HG03442 (cell line): ENCODE measurements around the gene SPAG16.
A peak's percentile ranks its signal among the peaks of the same experiment; 100 is the strongest.

ENCODE experiments used
- ATAC-seq: cut with Tn5 transposase; IDR thresholded peaks from one replicate; pipeline ENCODE4 v1.9.1; 2021; ENCODE audit warnings: mild to moderate bottlenecking, moderate library complexity; ENCODE audit not compliant: unreplicated experiment

The SPAG16 gene

GRCh38 chr2:214057986-214058385 lies 773.7 kb downstream of the SPAG16 start:
- no peak for ATAC-seq

DNA sequence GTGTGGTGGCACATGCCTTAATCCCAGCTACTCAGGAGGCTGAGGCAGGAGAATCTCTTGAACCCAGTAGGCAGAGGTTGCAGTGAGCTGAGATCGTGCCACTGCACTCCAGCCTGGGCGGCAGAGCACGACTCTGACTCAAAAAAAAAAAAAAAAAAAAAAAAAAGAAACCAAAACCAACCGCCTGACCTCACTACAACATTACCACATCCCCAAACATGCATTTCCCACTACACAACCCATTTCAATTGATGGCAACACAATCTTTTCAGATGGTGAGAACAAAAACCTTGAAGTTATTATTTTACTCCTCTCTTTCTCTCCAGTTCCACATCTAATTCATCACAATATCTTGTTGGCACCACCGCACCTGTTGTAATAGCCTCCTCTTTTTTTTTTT lies 778.0 kb downstream of the SPAG16 start:
- peak; percentile 49 for ATAC-seq

DNA sequence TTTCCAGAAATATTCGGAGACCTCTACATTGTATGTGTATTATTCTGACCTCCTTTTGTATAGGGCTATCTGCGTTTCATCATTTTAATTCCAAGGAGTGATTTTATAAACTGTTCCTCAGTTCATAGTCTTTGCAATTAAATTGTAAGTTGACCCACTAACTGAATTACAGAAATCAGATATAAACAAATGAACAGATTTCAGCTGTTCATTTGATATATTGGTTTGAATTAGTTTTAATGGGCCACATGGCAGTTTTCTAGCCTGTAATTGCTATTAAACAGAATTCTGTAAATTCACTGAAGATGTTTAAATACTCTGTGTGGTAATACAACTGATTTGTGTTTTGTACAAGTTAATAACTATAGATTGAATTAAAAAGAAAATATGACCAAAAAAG lies 780.2 kb downstream of the SPAG16 start:
- no peak for ATAC-seq

- no peak for ATAC-seq
Observed at GRCh38 chr2:214066862-214067261, 782.6 kb downstream of the SPAG16 start.

DNA sequence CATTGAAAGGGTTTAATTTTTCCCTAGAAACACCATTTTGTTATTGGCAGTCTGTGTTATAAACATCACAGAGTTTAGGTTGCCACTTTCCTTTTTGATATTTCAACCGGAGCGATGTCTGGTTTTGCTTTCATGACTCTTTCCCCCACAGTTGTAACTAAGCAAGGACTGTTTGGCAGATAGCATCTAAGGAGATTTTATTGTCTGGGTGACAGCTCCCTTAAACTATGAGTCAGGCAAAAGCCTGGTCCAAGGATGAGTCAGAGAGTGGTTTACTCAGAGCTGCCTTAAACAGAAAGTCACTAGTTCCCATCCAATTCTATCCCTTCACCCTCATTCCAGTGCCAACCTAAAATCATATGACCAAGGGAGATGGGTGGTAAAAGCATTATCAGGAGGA lies 785.0 kb downstream of the SPAG16 start:
- peak; percentile 86 for ATAC-seq

DNA sequence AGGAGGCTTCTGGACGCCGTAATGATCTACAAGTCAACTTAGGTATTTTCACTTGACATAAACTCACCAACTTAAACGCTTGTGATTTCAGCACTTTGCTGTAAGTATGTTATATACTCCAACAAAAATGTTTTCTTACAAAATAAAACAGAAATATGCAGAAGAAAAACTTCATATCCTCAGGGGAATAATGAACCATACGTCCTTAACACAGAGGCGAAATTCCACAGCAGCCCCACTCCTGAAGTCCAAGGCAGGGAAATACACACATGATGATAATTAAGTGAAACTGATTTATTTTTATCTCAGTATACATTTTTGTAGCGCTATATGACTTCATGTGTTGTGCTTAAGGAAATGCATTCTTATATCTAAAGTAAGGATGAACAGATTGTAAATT lies 791.2 kb downstream of the SPAG16 start:
- ATAC-seq = no peak

DNA sequence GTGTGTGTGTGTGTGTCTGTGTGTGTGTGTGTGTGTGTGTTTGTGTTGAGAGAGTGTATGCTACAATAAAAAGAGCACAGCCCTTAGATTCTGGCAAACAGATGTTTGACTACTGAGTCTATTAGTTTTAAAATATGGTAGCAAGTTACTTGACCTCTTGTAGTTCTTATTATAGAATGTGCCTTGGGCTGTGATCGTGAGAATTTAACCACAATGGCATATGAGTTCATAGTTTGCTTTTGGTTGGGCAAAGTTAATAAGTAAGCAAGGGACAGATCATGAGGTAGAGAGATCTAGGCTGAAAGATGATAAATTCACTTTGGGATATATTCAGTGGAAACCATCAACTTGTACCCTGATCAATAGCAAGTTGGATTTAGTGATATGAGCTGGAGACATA lies 792.3 kb downstream of the SPAG16 start:
- no peak for ATAC-seq

- no peak for ATAC-seq
Observed at GRCh38 chr2:214077727-214078126, 793.5 kb downstream of the SPAG16 start.

- ATAC-seq = no peak
Observed at GRCh38 chr2:214079032-214079431, 794.8 kb downstream of the SPAG16 start.

GRCh38 chr2:214088536-214088935 lies 804.3 kb downstream of the SPAG16 start:
- ATAC-seq = no peak

DNA sequence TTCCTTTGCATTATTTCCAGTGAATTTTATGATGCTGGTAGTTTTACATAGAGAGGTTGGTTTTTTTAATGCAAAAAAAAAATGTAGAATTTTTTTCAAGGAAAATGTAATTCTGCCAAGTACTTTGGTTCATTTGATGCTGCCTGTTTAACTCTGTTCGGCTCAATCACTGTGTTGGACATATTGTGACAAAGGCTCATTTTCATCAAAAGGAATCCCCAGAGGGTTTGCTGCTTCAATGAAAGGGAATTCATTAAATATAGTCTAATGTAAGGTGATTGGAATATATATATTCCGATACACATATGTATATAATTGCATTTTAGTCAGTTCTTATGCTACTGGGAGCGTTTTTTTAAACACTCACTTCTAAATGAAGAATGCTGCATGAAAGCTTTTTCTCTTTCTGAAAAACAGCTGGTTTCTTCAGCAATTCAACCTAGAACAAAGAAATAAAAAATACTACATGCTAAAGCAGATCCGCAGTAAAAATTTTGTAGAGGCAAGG lies 812.0 kb downstream of the SPAG16 start:
- no peak for ATAC-seq

- no peak for ATAC-seq
Observed at GRCh38 chr2:214098811-214099210, 814.5 kb downstream of the SPAG16 start.

DNA sequence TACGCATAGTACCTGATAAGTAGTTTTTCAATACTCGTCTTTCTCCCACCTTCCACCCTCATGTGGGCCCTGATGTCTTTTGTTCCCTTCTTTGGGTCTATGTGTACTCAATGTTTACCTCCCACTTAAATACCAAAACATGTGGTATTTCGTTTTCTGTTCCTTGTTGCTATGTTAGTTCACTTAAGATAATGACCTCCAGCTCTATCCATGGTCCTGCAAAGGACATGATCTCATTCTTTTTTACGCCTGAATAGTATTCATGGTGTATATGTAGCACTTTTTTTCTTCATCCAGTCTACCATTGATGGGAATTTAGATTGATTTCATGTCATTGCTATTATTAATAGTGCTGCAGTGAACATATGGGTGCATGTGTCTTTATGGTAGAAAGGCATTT lies 816.2 kb downstream of the SPAG16 start:
- no peak for ATAC-seq

GRCh38 chr2:214103276-214104001 lies 819.2 kb downstream of the SPAG16 start:
- ATAC-seq = no peak

- no peak for ATAC-seq
Observed at GRCh38 chr2:214104219-214104618, 820.0 kb downstream of the SPAG16 start.

DNA sequence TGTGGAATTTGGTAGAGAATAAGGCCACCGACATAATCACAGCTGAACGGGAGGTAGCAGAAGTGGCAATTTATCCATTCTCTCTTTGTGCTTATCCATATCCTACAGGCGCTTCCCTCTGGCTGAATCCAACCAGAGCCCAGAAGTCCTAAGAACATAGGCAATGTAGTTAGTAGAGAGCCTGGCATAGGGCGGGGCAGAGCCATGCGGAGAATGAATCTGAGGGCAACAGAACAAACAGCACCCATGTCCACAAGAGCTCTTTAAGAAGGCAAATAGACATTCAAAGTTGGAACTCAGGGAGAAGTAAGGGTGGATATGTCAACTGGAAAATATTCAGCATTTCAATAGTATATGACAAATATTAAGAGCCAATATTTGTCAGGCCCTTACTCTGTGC lies 820.7 kb downstream of the SPAG16 start:
- no peak for ATAC-seq

DNA sequence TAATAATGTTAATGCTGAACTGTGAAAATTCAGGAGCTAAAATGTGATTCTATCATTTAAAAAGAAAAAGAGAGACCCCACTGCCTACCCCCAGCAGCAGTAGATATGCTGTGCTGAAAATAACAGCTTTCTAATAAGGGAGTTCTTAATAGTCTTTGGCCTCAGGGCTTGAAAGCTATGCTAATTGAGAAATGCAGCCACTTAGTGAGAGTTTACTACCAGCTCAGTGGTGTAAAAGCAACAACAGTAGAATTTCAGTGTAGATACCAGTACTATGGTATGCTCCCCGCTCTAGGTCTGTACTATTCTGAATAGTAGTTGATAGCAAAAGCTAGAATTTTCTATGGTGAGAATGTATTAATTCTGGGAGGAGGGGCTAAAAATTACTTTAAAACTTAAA lies 823.5 kb downstream of the SPAG16 start:
- no peak for ATAC-seq

- ATAC-seq = no peak
Observed at GRCh38 chr2:214108598-214108997, 824.3 kb downstream of the SPAG16 start.

DNA sequence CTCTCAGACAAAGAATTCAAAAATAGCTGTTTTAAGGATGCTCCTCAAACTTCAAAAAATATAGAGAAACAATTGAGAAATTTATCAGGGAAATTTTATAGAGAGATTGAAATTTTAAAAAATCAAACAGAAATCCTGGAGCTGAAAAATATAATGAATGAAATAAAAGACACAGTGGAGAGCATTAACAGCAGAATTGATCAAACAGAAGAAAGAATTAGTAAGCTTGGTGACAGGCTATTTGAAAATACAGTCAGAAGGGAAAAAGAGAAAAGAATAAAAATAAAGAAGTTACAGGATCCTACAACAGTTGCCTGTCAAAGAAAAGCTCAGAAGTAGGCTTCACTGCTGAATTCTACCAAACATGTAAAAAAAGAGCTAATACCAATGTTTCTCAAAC lies 832.8 kb downstream of the SPAG16 start:
- no peak for ATAC-seq

GRCh38 chr2:214126135-214126534 lies 841.9 kb downstream of the SPAG16 start:
- no peak for ATAC-seq

DNA sequence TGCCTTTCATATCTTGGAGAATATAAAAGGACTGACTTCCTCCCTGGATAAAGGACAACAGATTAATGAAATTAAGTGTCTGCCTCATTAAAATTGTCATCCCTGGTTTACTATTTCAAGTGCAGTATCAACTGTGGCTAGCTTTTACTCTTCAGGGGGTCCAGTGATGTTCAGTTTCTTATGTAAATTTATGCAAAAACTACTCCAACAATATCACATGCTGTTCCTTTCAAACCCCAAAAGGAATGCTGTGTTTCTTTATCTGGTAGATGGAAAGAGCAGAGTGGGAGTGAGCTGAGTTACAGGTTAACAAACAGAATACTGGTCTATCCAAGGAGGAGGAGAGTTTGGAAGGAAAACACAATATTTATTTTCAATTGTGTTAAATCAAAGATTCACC lies 842.9 kb downstream of the SPAG16 start:
- no peak for ATAC-seq

- ATAC-seq = no peak
Observed at GRCh38 chr2:214127571-214127970, 843.3 kb downstream of the SPAG16 start.

DNA sequence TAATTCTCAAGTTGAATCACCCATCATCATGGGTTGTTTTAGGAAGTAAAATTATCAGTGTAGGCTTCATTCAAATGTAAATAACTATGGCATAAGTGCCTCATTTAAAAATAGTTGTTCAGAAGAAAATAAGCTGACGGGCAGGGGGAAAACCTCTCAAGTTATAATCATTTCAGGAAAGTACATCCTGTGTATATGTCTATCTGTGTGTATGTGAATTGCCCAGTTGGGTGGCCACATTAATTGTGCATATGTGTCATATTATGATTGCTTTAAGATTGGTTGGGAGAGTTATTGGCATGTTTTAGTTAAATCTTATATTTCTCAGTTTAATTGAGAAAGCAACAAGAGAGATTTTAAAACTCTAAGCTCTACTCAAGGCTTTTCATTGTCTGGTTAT lies 843.8 kb downstream of the SPAG16 start:
- no peak for ATAC-seq
